Measurements from ENCODE around the gene GFRA1. TPM values are rescaled to one million over a fixed set of nuclear protein-coding genes. Genes with fewer than 3 reads are reported as not detected.
A peak's percentile ranks its signal among the peaks of the same experiment; 100 is the strongest.

GFRA1 gene
- total RNA-seq, 2 experiments from 2014 or later: not detected

- Mint-ChIP-seq H3K4me3 (no peak overlapping the region), H3K36me3 (ENCODE audit: low read depth) (no peaks in the 10 kb centered on the region), H3K27me3 (ENCODE audit: low read depth) (peaks cover 7% of the 10 kb centered on the region), H3K27ac (no peak overlapping the region), H3K4me1 (ENCODE audit: low read depth) (no peaks in the 10 kb centered on the region), H3K9me3 (no peaks in the 10 kb centered on the region)
- DNase-seq: no peak
- intact Hi-C loops (cut with micrococcal nuclease): loop anchor here (5.0 kb wide), 1 partner anchor 492 kb away; no protein-coding TSS in a partner anchor
- CTCF ChIA-PET: no interaction called here
Observed at GRCh38 chr10:116289652-116290051, 16.6 kb upstream of the GFRA1 start.

GRCh38 chr10:116287906-116288501 is 15.0 kb upstream of the GFRA1 start:
- CTCF ChIA-PET: interaction anchor here (0.6 to 1.1 kb wide), 2 partner anchors 43 to 1369 kb away, joined by 3 read pairs; no protein-coding TSS in a partner anchor
- Mint-ChIP-seq H3K36me3 (ENCODE audit: low read depth) (no peaks in the 10 kb centered on the region), H3K4me1 (ENCODE audit: low read depth) (no peaks in the 10 kb centered on the region), H3K4me3 (no peak overlapping the region), H3K27ac (no peak overlapping the region), H3K9me3 (no peaks in the 10 kb centered on the region), H3K27me3 (ENCODE audit: low read depth) (peaks cover 7% of the 10 kb centered on the region)
- intact Hi-C loops (cut with micrococcal nuclease): loop anchor here (1.0 to 5.0 kb wide), 4 partner anchors 491 to 1147 kb away; no protein-coding TSS in a partner anchor
- peak; percentile 43 for DNase-seq

GRCh38 chr10:116286626-116287200 is 13.7 kb upstream of the GFRA1 start:
- CTCF ChIA-PET: interaction anchor here (0.7 kb wide), 1 partner anchor 11 kb away, joined by 3 read pairs; no protein-coding TSS in a partner anchor
- intact Hi-C loops (cut with micrococcal nuclease): loop anchor here (5.0 kb wide), 1 partner anchor 489 kb away; no protein-coding TSS in a partner anchor

GRCh38 chr10:116281775-116282174 is 8.8 kb upstream of the GFRA1 start:
- Mint-ChIP-seq H3K27ac (no peak overlapping the region), H3K36me3 (ENCODE audit: low read depth) (no peaks in the 10 kb centered on the region), H3K4me1 (ENCODE audit: low read depth) (no peaks in the 10 kb centered on the region), H3K4me3 (no peak overlapping the region), H3K27me3 (ENCODE audit: low read depth) (peaks cover 8% of the 10 kb centered on the region), H3K9me3 (no peaks in the 10 kb centered on the region)
- CTCF ChIA-PET: interaction anchor here (1.2 kb wide), 1 partner anchor 102 kb away, joined by 3 read pairs; no protein-coding TSS in a partner anchor
- DNase-seq: no peak
- intact Hi-C loops (cut with micrococcal nuclease): no loop called here

More at GRCh38 chr10:116286626-116287200, 13.7 kb upstream of the GFRA1 start:
- Mint-ChIP-seq H3K4me3 (no peak overlapping the region), H3K4me1 (ENCODE audit: low read depth) (no peaks in the 10 kb centered on the region), H3K27me3 (ENCODE audit: low read depth) (peaks cover 4% of the 10 kb centered on the region), H3K9me3 (no peaks in the 10 kb centered on the region), H3K36me3 (ENCODE audit: low read depth) (no peaks in the 10 kb centered on the region), H3K27ac (no peak overlapping the region)
- DNase-seq: no peak

GRCh38 chr10:116278846-116279245 is 5.8 kb upstream of the GFRA1 start:
- Mint-ChIP-seq H3K36me3 (ENCODE audit: low read depth) (no peaks in the 10 kb centered on the region), H3K4me3 (no peak overlapping the region), H3K27ac (no peak overlapping the region), H3K27me3 (ENCODE audit: low read depth) (peaks cover 27% of the 10 kb centered on the region), H3K4me1 (ENCODE audit: low read depth) (peaks cover 3% of the 10 kb centered on the region), H3K9me3 (no peaks in the 10 kb centered on the region)
- intact Hi-C loops (cut with micrococcal nuclease): loop anchor here (10.0 kb wide), 2 partner anchors 134 to 856 kb away; partner anchors contain the start of gene VAX1
- DNase-seq: no peak
- CTCF ChIA-PET: no interaction called here

GRCh38 chr10:116276981-116277380 is 4.0 kb upstream of the GFRA1 start:
- intact Hi-C loops (cut with micrococcal nuclease): loop anchor here (10.0 kb wide), 2 partner anchors 132 to 858 kb away; partner anchors contain the start of gene VAX1
- CTCF ChIA-PET: no interaction called here
- no peaks in the 10 kb centered on the region for H3K9me3 Mint-ChIP-seq
- H3K4me3 Mint-ChIP-seq: no peak overlapping the region
- no peak for DNase-seq
- H3K27me3 Mint-ChIP-seq (ENCODE audit: low read depth): peaks cover 35% of the 10 kb centered on the region
- no peak overlapping the region for H3K27ac Mint-ChIP-seq
- H3K4me1 Mint-ChIP-seq (ENCODE audit: low read depth): peaks cover 9% of the 10 kb centered on the region
- no peaks in the 10 kb centered on the region for H3K36me3 Mint-ChIP-seq (ENCODE audit: low read depth)

- Mint-ChIP-seq H3K4me3 (no peak overlapping the region), H3K27me3 (ENCODE audit: low read depth) (peaks cover 50% of the 10 kb centered on the region), H3K36me3 (ENCODE audit: low read depth) (no peaks in the 10 kb centered on the region), H3K9me3 (no peaks in the 10 kb centered on the region), H3K27ac (no peak overlapping the region), H3K4me1 (ENCODE audit: low read depth) (peaks cover 10% of the 10 kb centered on the region)
- CTCF ChIA-PET: no interaction called here
- intact Hi-C loops (cut with micrococcal nuclease): loop anchor here (10.0 kb wide), 2 partner anchors 129 to 861 kb away; partner anchors contain the start of gene VAX1
- DNase-seq: no peak
Observed at GRCh38 chr10:116274064-116274904, 1.3 kb upstream of the GFRA1 start.

- Mint-ChIP-seq H3K9me3 (no peaks in the 10 kb centered on the region), H3K27me3 (ENCODE audit: low read depth) (peaks cover 59% of the 10 kb centered on the region), H3K4me3 (peak overlapping the region; percentile 27), H3K4me1 (ENCODE audit: low read depth) (peaks cover 10% of the 10 kb centered on the region), H3K27ac (no peak overlapping the region), H3K36me3 (ENCODE audit: low read depth) (no peaks in the 10 kb centered on the region)
- CTCF ChIA-PET: no interaction called here
- intact Hi-C loops (cut with micrococcal nuclease): loop anchor here (10.0 kb wide), 2 partner anchors 127 to 863 kb away; partner anchors contain the start of gene VAX1
- no peak for DNase-seq
Observed at GRCh38 chr10:116271593-116272439, 1.2 kb downstream of the GFRA1 start.

- CTCF ChIA-PET: no interaction called here
- peaks cover 10% of the 10 kb centered on the region for H3K4me1 Mint-ChIP-seq (ENCODE audit: low read depth)
- no peak overlapping the region for H3K27ac Mint-ChIP-seq
- no peak overlapping the region for H3K4me3 Mint-ChIP-seq
- intact Hi-C loops (cut with micrococcal nuclease): loop anchor here (10.0 kb wide), 2 partner anchors 126 to 864 kb away; partner anchors contain the start of gene VAX1
- H3K36me3 Mint-ChIP-seq (ENCODE audit: low read depth): no peaks in the 10 kb centered on the region
- H3K9me3 Mint-ChIP-seq: no peaks in the 10 kb centered on the region
- H3K27me3 Mint-ChIP-seq (ENCODE audit: low read depth): peaks cover 60% of the 10 kb centered on the region
- DNase-seq: no peak
Observed at GRCh38 chr10:116270771-116271592, 2.0 kb downstream of the GFRA1 start.

- Mint-ChIP-seq H3K27ac (no peak overlapping the region), H3K36me3 (ENCODE audit: low read depth) (no peaks in the 10 kb centered on the region), H3K4me3 (no peak overlapping the region), H3K9me3 (no peaks in the 10 kb centered on the region), H3K27me3 (ENCODE audit: low read depth) (peaks cover 56% of the 10 kb centered on the region), H3K4me1 (ENCODE audit: low read depth) (peaks cover 10% of the 10 kb centered on the region)
- CTCF ChIA-PET: no interaction called here
- no peak for DNase-seq
- intact Hi-C loops (cut with micrococcal nuclease): loop anchor here (10.0 kb wide), 2 partner anchors 125 to 865 kb away; partner anchors contain the start of gene VAX1
Observed at GRCh38 chr10:116270126-116270770, 2.8 kb downstream of the GFRA1 start.

Data from activated naive CD4-positive, alpha-beta T cell treated with anti-CD3 and anti-CD28 coated beads for 36 hours (primary cell).